H1 (cell line): ENCODE measurements around the gene PDE4C. TPM values are rescaled to one million over a fixed set of nuclear protein-coding genes. Genes with fewer than 3 reads are reported as not detected.

Experiments used
- CBX8 ChIP-seq: fragments of 300-800, 300-1000 bp; sonication (generic); IDR thresholded peaks from 2 replicates; pipeline ENCODE4 v1.7.1; 2016; ENCODE audit warnings: low read depth, low read length, borderline replicate concordance
- GTF2F1 ChIP-seq: IDR thresholded peaks from 2 replicates; pipeline ENCODE4 v1.6.1; 2012; ENCODE audit warnings: low read depth, low read length, improper control_type of control experiment, borderline replicate concordance
- JUN ChIP-seq: IDR thresholded peaks from 2 replicates; pipeline ENCODE4 v1.6.1; 2011; ENCODE audit warnings: low read depth, mild to moderate bottlenecking, improper control_type of control experiment, low read length
- RFX5 ChIP-seq: IDR thresholded peaks from 2 replicates; pipeline ENCODE4 v1.6.1; 2011; ENCODE audit warnings: low read depth, low read length, improper control_type of control experiment, borderline replicate concordance
- polyA plus RNA-seq, 7 experiments: library from polyadenylated mRNA; depleted of rRNA in 3 of 7; stranded (reverse) in 5 of 7; unstranded in 2 of 7; fragments of >200 nt in 5 of 7; fragments of 200-250 nt in 2 of 7; gene quantifications; 1 replicate in 5 of 7; 2 replicates in 1 of 7; 4 replicates in 1 of 7; pipeline versions ENCODE4 v1.2.1 to v1.2.3, GENCODE V29; 2011 to 2013; ENCODE audit warnings: missing spikeins in 2 of 7, mixed read lengths in 2 of 7
- total RNA-seq: library from RNA; stranded (reverse); fragmentation: NEBNext Ultra II Directional; extraction: Animal tissue kit (Norgen Biotek cat#: 25700); gene quantifications from 2 replicates; pipeline ENCODE4 v1.2.1, GENCODE V29; 2021
- TF ChIP-seq, protein P1 (sequence below), 3 experiments: IDR thresholded peaks; 1 replicate in 2 of 3; 2 replicates in 1 of 3; pipeline versions ENCODE4 v1.5.1 to v1.6.1; 2011; ENCODE audit warnings: low read length in 3 of 3, mild to moderate bottlenecking in 3 of 3, inconsistent platforms in 2 of 3, low read depth in 1 of 3, moderate library complexity in 1 of 3; ENCODE audit not compliant: insufficient read depth in 1 of 3; ENCODE audit errors: control extremely low read depth in 1 of 3
- TF ChIP-seq, protein P2 (sequence below): fragments of 300-600 bp; sonication (generic); IDR thresholded peaks from 2 replicates; pipeline ENCODE4 v1.7.1; 2012; ENCODE audit warnings: low read length, moderate library complexity, mild to moderate bottlenecking, inconsistent platforms; ENCODE audit not compliant: insufficient replicate concordance

Gene PDE4C
- total and polyA plus RNA-seq, 2 of the 8 experiments (the other 6 are each of a cell fraction or from before 2014, with no cell fraction given) = 2.7 to 3.1 TPM

DNA sequence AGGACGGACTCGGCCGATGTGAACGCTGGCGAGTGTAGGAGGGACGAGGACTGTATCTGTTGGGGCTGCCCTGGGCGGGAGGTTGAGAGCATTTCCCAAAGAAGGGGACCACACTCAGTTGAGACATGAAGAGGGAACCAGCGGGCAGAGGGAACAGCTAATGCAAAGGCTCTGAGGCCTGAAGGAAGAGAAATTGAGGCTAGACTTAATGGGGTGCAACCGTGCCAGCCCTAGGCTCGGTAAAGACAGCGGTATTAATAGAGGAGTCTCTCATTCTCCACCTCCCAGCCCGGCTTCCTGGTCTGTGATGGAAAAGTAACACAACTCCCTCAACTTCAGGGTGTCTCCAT lies 32.1 kb downstream of the PDE4C start (continued):
- TF ChIP-seq CBX8 (no peak), JUN (no peak), GTF2F1 (no peak), RFX5 (no peak)
- TF ChIP-seq, protein P1, sequence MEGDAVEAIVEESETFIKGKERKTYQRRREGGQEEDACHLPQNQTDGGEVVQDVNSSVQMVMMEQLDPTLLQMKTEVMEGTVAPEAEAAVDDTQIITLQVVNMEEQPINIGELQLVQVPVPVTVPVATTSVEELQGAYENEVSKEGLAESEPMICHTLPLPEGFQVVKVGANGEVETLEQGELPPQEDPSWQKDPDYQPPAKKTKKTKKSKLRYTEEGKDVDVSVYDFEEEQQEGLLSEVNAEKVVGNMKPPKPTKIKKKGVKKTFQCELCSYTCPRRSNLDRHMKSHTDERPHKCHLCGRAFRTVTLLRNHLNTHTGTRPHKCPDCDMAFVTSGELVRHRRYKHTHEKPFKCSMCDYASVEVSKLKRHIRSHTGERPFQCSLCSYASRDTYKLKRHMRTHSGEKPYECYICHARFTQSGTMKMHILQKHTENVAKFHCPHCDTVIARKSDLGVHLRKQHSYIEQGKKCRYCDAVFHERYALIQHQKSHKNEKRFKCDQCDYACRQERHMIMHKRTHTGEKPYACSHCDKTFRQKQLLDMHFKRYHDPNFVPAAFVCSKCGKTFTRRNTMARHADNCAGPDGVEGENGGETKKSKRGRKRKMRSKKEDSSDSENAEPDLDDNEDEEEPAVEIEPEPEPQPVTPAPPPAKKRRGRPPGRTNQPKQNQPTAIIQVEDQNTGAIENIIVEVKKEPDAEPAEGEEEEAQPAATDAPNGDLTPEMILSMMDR (IDR thresholded peaks at IDR 0.05; ENCODE audit: control extremely low read depth in 1 of 3, insufficient read depth in 1 of 3, low read depth in 1 of 3, low read length in 3 of 3) = no peak
- TF ChIP-seq, protein P2, sequence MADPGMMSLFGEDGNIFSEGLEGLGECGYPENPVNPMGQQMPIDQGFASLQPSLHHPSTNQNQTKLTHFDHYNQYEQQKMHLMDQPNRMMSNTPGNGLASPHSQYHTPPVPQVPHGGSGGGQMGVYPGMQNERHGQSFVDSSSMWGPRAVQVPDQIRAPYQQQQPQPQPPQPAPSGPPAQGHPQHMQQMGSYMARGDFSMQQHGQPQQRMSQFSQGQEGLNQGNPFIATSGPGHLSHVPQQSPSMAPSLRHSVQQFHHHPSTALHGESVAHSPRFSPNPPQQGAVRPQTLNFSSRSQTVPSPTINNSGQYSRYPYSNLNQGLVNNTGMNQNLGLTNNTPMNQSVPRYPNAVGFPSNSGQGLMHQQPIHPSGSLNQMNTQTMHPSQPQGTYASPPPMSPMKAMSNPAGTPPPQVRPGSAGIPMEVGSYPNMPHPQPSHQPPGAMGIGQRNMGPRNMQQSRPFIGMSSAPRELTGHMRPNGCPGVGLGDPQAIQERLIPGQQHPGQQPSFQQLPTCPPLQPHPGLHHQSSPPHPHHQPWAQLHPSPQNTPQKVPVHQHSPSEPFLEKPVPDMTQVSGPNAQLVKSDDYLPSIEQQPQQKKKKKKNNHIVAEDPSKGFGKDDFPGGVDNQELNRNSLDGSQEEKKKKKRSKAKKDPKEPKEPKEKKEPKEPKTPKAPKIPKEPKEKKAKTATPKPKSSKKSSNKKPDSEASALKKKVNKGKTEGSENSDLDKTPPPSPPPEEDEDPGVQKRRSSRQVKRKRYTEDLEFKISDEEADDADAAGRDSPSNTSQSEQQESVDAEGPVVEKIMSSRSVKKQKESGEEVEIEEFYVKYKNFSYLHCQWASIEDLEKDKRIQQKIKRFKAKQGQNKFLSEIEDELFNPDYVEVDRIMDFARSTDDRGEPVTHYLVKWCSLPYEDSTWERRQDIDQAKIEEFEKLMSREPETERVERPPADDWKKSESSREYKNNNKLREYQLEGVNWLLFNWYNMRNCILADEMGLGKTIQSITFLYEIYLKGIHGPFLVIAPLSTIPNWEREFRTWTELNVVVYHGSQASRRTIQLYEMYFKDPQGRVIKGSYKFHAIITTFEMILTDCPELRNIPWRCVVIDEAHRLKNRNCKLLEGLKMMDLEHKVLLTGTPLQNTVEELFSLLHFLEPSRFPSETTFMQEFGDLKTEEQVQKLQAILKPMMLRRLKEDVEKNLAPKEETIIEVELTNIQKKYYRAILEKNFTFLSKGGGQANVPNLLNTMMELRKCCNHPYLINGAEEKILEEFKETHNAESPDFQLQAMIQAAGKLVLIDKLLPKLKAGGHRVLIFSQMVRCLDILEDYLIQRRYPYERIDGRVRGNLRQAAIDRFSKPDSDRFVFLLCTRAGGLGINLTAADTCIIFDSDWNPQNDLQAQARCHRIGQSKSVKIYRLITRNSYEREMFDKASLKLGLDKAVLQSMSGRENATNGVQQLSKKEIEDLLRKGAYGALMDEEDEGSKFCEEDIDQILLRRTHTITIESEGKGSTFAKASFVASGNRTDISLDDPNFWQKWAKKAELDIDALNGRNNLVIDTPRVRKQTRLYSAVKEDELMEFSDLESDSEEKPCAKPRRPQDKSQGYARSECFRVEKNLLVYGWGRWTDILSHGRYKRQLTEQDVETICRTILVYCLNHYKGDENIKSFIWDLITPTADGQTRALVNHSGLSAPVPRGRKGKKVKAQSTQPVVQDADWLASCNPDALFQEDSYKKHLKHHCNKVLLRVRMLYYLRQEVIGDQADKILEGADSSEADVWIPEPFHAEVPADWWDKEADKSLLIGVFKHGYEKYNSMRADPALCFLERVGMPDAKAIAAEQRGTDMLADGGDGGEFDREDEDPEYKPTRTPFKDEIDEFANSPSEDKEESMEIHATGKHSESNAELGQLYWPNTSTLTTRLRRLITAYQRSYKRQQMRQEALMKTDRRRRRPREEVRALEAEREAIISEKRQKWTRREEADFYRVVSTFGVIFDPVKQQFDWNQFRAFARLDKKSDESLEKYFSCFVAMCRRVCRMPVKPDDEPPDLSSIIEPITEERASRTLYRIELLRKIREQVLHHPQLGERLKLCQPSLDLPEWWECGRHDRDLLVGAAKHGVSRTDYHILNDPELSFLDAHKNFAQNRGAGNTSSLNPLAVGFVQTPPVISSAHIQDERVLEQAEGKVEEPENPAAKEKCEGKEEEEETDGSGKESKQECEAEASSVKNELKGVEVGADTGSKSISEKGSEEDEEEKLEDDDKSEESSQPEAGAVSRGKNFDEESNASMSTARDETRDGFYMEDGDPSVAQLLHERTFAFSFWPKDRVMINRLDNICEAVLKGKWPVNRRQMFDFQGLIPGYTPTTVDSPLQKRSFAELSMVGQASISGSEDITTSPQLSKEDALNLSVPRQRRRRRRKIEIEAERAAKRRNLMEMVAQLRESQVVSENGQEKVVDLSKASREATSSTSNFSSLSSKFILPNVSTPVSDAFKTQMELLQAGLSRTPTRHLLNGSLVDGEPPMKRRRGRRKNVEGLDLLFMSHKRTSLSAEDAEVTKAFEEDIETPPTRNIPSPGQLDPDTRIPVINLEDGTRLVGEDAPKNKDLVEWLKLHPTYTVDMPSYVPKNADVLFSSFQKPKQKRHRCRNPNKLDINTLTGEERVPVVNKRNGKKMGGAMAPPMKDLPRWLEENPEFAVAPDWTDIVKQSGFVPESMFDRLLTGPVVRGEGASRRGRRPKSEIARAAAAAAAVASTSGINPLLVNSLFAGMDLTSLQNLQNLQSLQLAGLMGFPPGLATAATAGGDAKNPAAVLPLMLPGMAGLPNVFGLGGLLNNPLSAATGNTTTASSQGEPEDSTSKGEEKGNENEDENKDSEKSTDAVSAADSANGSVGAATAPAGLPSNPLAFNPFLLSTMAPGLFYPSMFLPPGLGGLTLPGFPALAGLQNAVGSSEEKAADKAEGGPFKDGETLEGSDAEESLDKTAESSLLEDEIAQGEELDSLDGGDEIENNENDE = no peak
